Fibroblast of peridontal ligament (primary cell): ENCODE measurements around the gene PARP6.
"Not testable (repeated sequence)": the region's sequence is repeated elsewhere in the genome, so short reads cannot be mapped to it uniquely, and the experiment has no call there.

ENCODE experiments used
- DNase-seq: peaks from one replicate; pipeline ENCODE4 v3.0.0-alpha.2; 2010; ENCODE audit errors: extremely low read depth

The PARP6 gene

DNA sequence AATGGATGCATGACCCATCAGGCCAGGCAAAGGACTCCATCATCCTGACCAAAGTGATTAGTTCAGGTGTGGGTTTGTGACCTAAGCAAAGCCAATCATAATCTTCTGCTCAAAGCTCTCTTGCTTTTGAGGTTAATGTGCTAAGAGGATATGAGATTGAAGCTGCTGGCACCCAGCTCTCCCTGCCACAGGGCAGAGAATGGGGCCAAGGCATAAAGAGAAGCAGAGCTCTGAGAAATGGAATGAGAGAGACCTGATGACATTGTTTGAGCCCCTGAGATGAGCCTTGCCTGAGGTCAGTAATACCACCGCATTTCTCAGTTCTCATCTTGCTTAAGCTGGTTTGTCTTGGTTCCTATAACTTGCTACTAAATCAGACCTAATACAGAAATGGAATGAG is 6.4 kb upstream of the PARP6 start:
- no peak for DNase-seq

DNA sequence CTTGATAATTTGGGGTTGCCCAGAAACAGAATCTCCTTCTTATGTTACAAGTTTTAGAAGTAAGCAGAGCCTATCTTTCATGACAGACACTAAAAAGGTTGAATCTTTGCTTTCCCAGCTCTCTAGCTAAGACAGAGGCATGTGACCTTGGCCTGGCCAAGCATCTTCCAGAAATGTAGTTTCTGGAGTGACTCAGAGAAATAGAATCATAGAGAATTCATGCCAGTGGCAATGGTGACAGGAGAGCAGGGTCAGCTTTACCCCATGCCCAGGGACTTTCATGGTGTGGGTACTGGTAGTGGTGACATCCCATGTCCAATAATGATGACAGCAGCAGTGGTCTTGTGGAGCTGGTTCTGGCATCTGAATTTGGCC is 4.0 kb upstream of the PARP6 start:
- DNase-seq: no peak

DNA sequence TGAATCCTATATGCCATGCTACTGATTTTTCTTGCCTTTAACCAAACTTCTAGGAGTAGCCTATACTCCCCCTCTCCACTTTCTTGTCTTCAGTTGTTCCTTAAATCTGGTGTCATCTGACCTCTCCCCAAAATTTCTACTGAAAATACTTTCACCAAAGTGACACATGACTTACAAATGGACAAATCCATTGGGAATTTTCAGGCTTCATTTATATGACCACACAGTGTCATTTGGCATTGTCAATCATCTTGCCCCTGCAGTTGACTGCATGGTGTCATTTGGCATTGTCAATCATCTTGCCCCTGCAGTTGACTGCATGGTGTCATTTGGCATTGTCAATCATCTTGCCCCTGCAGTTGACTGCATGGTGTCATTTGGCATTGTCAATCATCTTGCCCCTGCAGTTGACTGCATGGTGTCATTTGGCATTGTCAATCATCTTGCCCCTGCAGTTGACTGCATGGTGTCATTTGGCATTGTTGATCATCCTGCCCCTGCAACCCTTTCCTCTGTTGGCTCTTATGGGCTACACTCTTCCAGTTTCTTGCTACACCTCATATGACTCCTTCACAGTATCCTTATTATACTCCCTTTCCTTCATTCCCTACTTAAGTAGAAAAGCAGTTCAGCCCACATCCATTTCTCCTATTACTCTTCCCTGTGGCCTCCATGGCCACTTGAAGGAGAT is 3.4 kb upstream of the PARP6 start:
- DNase-seq: not testable (repeated sequence)

DNA sequence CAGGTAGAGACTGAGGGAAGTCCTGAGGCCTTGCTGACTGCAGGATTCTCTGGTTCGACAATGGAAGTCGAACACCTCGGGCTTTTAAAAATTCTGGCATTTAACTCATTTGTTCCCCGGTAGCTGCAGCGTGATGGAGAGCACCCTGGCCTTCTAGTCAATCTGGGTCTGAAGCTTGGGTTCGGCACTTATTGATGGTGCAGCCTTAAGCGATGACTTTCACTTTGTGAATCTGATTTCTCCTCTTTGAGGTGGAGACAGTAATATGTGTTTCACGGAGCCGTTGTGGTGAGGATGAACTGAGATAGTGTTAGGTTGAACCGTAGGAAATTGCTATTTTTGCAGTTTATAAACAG is 621 bp upstream of the PARP6 start:
- DNase-seq: no peak

DNA sequence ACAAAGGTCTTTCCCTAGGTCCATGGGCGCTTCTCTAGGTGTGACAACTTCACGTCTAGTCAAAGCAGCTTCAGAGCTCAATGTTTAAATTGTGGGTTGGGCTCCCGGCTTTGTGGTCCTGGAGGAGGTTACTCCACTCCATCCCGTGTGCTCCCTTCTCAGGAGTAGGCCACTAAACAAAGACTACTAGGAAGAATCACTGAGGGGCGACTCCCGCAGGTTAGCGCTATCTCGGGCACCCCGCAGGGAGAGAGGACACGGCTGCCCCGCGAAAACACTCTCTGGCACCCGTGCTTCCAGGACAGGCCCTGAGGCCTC is 500 bp downstream of the PARP6 start:
- peak; percentile 20 for DNase-seq

DNA sequence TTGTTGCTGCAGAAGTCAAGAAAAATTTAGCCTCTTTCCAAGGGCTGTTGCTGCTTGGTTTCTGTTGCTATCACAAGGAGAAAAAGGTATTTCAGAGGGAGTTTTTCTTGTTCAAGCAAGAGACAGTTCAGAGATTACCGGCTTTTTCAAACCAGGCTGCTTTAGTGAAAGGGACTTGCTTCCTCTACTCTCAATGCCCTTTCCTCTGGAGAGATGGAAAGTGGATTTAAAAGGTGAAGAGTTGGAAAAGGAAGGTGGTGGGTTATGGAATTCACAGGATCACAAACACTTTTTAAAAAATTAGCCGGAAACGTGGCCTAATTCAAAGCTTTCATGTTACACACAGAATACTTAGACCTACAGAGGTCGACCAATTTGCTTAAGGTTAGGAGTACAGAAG is 1.1 kb downstream of the PARP6 start:
- DNase-seq: peak; percentile 9

DNA sequence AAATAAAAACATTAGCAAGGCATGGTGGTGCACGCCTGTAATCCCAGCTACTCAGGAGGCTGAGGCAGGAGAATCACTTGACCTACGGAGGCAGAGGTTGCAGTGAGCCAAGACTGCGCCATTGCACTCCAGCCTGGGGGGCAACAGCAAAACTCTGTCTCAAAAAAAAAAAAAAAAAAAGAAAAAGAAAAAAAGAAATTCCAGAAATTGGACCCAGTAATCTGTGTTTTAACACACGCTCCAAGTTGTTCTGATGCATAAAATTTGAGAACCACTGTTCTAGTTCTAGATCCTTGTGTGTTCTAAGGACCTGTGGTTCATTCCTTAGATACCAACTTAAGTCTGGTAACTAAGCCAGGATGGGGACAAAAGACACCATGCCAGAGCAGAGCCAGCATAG is 2.6 kb downstream of the PARP6 start:
- no peak for DNase-seq

DNA sequence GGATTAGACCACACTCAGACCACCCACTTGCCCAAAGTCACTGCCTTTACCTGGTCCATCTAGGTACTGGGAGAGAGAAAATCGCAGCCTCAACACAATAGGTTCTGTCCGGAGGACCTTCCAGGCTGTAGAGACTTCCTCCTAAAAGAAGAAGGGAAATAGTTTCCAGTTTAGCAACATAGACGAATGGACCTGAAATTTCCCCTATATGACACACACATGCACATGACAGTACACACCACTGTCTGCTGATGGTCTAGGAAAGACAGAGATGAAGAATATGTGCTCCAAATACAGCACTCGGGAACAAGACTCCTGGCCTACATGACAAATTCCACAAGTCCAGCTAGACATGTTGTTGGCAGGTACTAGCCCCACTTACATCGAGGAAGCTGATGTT is 7.3 kb downstream of the PARP6 start:
- no peak for DNase-seq

DNA sequence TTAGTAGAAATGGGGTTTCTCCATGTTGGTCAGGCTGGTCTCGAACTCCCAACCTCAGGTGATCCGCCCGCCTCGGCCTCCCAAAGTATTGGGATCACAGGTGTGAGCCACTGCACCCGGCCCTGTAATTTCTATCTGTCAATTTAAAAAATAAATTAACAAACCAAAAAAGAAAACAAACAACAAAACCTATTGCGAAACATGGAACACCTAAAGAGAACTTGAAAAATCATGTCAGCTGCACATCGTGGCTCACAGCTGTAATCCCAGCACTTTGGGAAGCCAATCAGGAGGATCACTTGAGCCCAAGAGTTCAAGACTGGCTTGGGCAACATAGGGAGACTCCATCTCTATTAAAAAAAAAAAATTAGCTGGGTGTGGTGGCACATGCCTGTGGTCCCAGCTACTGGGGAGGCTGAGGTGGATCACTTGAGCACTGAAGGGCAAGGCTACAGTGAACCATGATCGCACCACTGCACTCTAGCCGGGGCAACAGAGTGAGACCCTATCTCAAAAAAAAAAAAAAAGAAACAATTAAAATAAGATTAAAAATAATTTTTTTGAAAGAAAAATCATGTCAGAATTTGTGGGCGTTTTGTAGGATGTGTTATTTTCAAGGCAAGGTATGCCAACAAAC is 19.6 kb downstream of the PARP6 start:
- no peak for DNase-seq

DNA sequence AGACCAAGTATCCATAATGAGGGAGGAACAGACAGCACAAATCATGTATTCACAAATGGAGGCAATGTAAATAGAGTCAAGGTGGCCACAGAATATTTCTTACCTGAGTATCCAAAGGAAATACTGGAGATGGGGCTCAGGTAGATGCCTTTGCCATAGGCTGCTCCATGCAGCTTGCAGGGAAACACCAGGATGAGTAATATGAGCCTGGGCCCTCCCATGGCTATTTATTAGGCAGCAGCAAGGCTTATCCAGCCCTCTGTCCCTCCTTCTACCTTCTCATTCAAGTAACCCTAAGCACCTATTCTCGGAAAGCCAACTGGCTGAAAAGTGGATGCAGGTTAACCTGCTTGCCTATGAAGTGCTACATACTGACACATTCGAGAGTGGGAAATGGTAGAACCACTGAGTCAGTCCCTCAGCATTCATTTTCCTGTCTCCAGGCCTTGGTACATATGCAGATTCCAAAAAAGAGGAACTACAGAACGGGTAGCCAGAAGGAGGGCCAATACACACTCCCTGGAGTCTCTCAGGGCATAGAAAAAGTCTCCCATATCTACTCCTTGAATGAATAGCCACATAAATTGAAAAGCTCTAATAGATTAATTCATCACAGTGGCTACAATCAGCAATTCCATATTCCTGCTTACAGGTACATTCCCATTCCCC is 23.1 kb downstream of the PARP6 start:
- DNase-seq: no peak

DNA sequence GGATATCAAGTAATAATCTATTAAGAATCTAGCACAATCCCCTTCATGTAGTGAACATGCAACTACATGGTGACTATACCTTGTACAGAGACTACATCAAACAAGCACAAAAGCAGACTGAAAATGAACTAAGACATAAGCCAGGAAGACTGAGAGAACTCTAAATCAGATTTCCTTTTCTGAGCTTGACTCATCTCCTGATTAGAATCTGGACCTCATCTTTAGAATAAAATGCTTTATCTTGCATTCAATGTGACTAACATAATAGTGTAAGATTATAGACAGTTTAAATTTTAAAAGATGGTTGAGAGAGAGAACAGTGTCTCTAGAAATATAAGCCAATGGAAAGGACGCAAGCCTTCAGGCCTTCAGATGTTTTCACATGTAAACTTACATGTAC is 23.8 kb downstream of the PARP6 start:
- no peak for DNase-seq

DNA sequence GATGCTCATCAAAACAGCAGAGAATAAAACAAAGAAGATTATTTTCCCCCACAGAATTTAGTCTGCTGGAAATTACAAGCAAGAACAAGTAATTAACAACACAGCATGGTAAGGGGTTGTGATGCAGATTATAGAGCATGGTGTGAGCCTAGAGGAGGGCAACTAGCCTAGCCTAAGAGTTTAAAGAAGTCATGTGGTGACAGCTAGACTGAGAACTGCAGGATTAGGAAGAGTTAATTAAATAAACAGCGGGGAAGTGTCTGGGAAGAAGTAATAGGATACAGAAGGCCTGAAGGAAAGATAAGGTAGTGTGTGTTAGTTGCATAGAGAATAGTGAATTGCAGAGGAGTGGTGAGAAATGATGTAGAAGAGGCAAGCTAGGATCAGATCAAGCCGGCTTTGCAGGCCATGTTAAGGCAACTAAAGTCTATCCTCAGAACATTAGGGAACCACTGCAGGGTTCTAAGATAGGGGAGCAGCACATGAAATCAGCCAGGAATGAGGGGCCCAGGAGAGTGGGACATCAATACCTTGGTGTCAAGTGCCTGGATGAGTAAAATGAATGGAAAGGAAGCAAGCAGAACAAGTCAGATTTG is 29.5 kb downstream of the PARP6 start:
- no peak for DNase-seq

DNA sequence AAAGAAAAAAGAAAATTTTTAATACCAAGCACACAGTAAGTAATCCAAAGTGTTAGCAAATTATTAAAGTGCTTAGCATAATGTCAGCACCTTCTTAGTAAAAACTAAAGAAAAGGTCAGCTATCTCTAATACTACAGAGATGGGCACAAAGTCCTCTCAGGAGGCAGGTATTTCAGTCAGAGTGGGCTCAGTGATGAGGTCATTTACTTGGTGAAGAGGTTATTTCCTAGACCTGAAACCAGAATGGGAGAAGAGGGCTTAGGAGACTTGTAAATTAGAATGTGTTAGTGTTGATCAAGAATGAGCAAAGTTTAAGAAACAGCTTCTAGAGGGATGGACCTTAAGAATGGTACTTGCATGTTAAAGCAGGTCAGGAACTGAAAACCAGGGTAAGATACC is 32.7 kb downstream of the PARP6 start:
- no peak for DNase-seq

DNA sequence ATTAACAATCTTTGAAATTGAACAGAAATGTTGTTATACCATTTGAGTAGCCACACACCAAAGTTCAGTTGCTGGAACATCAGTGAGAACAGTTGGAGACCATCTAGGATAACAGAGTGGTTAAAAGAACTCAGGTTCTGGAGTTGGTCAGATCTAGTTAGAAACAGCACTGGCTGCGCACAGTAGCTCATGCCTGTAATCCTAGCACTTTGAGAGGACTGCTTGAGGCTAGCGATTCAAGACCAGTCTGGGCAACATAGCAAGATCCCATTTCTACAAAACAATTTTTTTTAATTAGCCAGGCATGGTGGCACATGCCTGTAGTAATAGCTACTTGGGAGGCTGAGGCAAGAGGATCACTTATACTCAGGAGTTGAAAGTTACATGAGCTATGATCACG is 33.8 kb downstream of the PARP6 start:
- no peak for DNase-seq

DNA sequence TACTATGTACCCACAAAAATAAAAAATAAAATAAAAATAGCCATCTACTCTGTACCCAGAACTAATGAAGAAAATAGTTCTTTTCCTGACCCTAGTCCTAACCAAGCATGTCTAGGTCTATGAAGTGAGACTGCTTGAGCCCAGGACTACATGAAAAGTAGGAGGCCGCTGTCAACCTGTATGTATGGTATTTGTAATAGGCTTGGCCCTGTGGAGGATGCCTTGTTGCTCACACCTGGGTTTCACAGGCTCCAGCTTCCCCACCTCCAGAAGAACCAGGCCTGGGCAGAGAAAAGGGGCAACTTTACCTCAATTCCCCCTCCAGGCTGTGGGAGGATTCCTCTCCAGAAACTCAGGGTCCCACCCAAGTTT is 34.5 kb downstream of the PARP6 start:
- no peak for DNase-seq

DNA sequence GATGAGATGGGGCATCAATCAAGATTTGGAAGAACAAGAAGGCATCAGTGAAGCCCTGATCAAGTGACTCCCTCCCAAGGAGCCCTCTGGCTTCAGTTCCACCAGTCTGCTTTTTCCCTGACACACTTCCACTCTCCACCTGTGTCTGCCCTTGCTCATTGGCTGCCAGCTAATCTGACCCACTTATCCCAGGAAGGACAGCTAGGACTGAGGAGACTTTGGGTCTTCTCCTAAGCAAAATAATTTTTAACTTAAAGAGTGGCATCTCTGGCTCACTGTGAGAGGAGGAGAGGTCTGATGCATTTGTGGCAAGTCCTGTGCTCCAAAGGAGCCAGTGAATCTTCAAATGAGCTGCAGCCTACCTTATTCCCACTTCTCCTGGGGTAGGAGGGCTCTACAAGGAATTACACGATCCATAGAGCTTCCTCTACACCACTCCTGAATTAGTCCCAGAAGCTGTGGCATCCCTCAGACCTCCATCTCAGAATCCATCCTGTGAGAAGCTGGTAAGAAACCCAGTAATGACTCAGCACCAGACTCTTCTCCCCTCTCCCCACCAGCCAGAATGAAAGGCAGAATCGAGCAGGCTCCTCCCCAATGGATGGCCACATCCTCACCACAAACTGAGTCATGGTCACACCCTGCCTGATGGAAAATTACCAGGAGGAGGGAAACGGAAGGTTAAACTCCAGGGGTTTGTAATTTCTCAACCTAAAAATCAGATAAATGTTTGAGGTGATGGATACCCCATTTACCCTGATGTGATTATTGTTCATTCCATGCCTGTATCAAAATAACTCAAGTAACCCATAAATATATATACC is 35.1 kb downstream of the PARP6 start:
- peak; percentile 98 for DNase-seq

DNA sequence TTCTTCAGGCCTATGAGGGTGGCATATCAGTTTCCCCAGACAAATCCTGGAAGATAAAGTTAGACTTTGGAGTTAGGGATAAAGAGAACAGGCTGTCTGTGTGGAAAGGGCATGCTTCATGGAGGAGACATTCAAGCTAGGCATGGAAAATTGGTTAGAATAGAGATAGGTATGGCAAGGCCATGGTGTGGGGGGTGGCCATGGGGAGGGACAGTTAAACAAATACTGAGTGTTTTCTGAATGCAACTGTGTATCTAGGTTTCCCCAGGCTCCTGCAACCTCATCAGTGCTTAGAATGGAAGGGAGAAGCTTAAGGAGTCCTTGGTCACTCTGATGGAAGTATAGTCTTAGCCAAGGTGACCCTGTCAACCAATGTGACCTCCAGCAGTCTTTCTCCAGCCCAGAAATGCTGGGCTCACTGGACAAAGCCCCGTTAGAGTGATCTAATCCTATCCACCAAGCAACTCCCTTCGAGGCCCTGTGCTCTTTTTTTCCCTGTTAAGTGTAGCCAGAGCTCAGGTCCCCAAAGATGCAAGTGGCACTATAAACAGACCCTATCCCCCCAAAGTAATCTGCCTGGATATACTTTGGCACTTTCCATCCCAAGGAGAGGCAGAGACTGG is 35.9 kb downstream of the PARP6 start:
- no peak for DNase-seq

DNA sequence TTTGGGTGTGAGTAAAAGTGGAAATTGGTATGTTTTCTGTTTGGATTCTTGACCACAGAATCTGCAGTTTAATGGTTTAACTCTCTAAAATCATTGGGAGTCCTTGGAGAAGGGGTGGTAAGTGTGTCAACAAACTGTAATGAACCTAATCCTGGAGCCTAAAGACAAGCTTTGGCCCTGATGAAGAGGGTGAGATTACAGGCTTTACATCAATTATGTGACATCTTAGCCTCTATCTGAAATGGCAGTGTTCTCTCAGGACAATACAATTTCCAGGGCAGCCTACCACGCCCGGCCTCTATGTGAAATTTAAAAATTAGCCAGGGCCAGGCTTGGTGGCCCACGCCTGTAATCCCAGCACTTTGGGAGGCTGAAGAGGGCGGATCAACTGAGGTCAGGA is 37.1 kb downstream of the PARP6 start:
- no peak for DNase-seq

DNA sequence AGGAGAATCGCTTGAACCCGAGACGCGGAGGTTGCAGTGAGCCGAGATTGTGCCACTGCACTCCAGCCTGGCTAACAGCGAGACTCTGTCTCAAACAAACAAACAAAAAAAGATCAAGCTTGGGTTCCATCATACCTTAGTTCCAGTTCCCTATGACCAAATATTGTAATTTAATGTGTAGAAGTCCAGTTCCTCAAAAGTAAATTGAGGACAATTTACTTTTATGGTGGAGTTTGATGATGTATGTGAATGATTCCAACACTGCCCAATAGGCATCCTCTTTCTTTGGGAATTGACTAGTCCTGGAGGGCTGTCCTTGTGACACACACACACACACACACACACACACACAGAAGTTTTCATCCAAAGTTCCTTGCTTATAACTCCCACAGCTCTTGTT is 38.6 kb downstream of the PARP6 start:
- DNase-seq: no peak

DNA sequence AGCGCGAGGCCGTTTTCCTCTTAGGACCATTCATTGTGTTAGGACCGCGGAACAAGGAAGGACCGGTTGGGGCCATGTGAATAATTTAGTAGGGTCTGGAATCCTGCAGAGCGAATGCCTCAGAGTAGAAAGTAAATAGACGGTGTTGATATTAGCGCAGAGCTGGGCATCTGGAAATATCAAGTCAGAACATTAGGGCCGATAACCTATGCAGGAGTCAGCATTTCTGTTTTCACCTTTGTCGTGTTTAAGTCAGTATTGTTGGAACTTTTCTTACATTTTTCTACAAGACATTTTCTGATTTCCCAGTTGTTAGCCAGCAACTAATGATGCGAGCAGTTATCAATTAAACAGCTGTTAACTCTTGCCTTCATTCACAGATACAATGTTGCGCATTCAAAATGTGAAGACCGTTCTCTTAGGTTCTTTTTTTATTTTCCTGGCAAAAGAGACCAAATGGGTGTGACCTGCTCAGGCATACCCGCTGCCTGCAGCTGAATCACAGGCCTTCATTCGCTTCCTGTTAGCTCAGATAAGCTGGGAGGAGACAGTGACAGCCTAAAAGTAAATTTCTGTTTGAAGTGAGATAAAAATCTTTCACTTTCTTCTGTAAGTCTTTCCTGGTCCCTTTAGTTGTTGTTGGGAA is 40.4 kb downstream of the PARP6 start:
- peak; percentile 79 for DNase-seq

DNA sequence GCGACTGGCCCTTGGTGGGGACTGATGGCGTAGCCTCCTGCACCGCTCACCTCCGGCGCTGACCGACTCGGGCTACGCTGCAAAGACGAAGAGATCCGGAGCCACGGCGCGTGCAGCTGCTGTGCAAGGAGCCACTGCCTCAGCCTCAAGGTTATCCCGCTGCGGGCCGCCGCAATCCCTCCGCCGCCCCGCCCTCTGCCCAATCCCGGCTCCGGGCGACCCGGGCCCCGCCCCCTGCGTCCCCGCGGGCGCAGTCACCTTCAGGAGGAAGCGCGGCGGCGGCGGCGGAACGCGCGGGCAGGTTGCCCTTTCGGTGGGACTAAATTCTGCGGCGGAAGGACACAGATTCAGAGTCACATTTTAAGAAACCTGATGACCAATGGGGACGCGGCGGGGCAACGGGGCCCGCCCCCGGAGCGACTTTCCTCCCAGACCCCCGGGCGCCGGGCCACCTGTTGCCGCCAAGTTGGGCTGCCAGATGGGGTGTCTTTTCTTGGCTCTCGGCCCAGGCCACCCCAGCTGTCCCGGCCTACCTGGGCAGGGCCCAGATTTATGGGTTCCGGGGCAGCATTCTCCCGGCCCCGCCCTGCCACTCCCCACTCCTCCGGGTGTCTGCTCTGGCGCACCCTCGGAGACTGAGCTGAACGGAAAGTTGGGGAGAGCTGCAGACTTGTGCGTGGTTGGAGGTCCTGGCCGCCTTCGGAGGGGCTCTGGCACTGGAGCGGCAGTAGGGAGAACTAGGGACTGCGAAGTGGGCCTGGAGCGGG is 41.1 kb downstream of the PARP6 start, which contains the start of gene PKM:
TSS of gene PKM (minus strand) at position 125 of the 767 bp plus-strand sequence. CDS start 12,093 bp downstream, outside the sequence.
- DNase-seq: peak; percentile 96
